DND-41 (cell line): Measurements from ENCODE around the gene ABHD6.

ENCODE experiments used
- ATAC-seq: fragments of 200-7000 bp; cut with Tn5 transposase; 3 replicates; pipeline ENCODE4 v1.9.1; 2021; ENCODE audit warnings: low read depth; ENCODE audit not compliant: insufficient read depth
- DNase-seq: peaks from one replicate; pipeline ENCODE4 v3.0.0-alpha.2; 2020
- H2AFZ ChIP-seq: 2 replicates; pipeline ENCODE4 v1.6.0; 2012; ENCODE audit warnings: low read depth, low read length
- H3K27ac ChIP-seq: 2 replicates; pipeline ENCODE4 v1.5.1; 2012; ENCODE audit warnings: low read length, inconsistent platforms
- H3K27me3 ChIP-seq: fragments of 200-600 bp; sonication (generic); 2 replicates; pipeline ENCODE4 v1.6.0; 2012; ENCODE audit warnings: low read length, mild to moderate bottlenecking, inconsistent platforms; ENCODE audit not compliant: insufficient read depth, poor library complexity
- H3K36me3 ChIP-seq: 2 replicates; pipeline ENCODE4 v1.5.1; 2012; ENCODE audit warnings: low read length, inconsistent platforms; ENCODE audit not compliant: insufficient read depth
- H3K4me1 ChIP-seq: 2 replicates; pipeline ENCODE4 v1.5.1; 2012; ENCODE audit warnings: mild to moderate bottlenecking, low read length; ENCODE audit not compliant: insufficient read depth
- H3K4me2 ChIP-seq: 2 replicates; pipeline ENCODE4 v1.6.0; 2012; ENCODE audit warnings: mild to moderate bottlenecking, moderate library complexity, low read length, inconsistent platforms; ENCODE audit not compliant: insufficient read depth
- H3K4me3 ChIP-seq, 2 experiments: fragments of 200-600 bp in 1 of 2; shearing (Covaris generic) in 1 of 2; 2 replicates each; pipeline ENCODE4 v1.5.1; 2012 to 2016; ENCODE audit warnings: inconsistent platforms in 2 of 2, low read length in 2 of 2, mild to moderate bottlenecking in 2 of 2, low read depth in 1 of 2, moderate library complexity in 1 of 2
- H3K79me2 ChIP-seq: 2 replicates; pipeline ENCODE4 v1.6.0; 2012; ENCODE audit warnings: low read length, inconsistent platforms; ENCODE audit not compliant: insufficient read depth
- H3K9ac ChIP-seq: 2 replicates; pipeline ENCODE4 v1.6.0; 2012; ENCODE audit warnings: low read depth, mild to moderate bottlenecking, inconsistent platforms, low read length, moderate library complexity
- H3K9me3 ChIP-seq: 2 replicates; pipeline ENCODE4 v1.5.1; 2012; ENCODE audit warnings: low read length, moderate library complexity, mild to moderate bottlenecking, inconsistent platforms; ENCODE audit not compliant: insufficient read depth, severe bottlenecking
- H4K20me1 ChIP-seq: 2 replicates; pipeline ENCODE4 v1.6.0; 2012; ENCODE audit warnings: low read length; ENCODE audit not compliant: insufficient read depth
- CTCF ChIP-seq: IDR thresholded peaks from 2 replicates; pipeline ENCODE4 v1.5.1; 2012; ENCODE audit warnings: borderline replicate concordance, low read length, moderate library complexity, mild to moderate bottlenecking; ENCODE audit not compliant: poor library complexity, severe bottlenecking; ENCODE audit errors: extremely low read depth
- EZH2 ChIP-seq: IDR thresholded peaks from 3 replicates; pipeline ENCODE4 v1.6.1; 2012; ENCODE audit warnings: borderline replicate concordance, low read depth, mild to moderate bottlenecking, moderate library complexity, low read length, inconsistent platforms; ENCODE audit not compliant: severe bottlenecking

The ABHD6 gene

GRCh38 chr3:58236527-58237237, 910 bp upstream of the ABHD6 start:
- Histone ChIP-seq H3K9me3 (no peaks in the 10 kb centered on the region), H3K27ac (peak overlapping the region; percentile 11; the same call in 1 of the 2 replicates), H2AFZ (peak overlapping the region; percentile 85), H3K27me3 (peaks cover 30% of the 10 kb centered on the region), H4K20me1 (peaks cover 7% of the 10 kb centered on the region; the same call in 1 of the 2 replicates), H3K9ac (peak overlapping the region; percentile 64), H3K4me3 (peak overlapping the region; percentile 18 to 86; a peak in 3 of 4 replicates), H3K4me1 (peaks cover 19% of the 10 kb centered on the region), H3K4me2 (peak overlapping the region; percentile 91), H3K36me3 (no peaks in the 10 kb centered on the region), H3K79me2 (no peaks in the 10 kb centered on the region)
- TF ChIP-seq CTCF, result no peak
- no peak for TF ChIP-seq EZH2
- ATAC-seq (no peak), DNase-seq (no peak)

GRCh38 chr3:58237941-58238681, 519 bp downstream of the ABHD6 start:
- peak overlapping the region; percentile 85 for H2AFZ ChIP-seq
- H3K36me3 ChIP-seq, result no peaks in the 10 kb centered on the region
- ATAC-seq (peak; percentile 58), DNase-seq (peak; percentile 50)
- peak overlapping the region; percentile 91 for H3K4me2 ChIP-seq
- peak overlapping the region; percentile 64 for H3K9ac ChIP-seq
- TF ChIP-seq EZH2 (peak; percentile 81), CTCF (no peak)
- H3K79me2 ChIP-seq, result no peaks in the 10 kb centered on the region
- peaks cover 11% of the 10 kb centered on the region; the same call in 1 of the 2 replicates for H4K20me1 ChIP-seq
- no peak overlapping the region; the same call in 1 of the 2 replicates for H3K27ac ChIP-seq
- peaks cover 19% of the 10 kb centered on the region for H3K4me1 ChIP-seq
- H3K4me3 ChIP-seq, result peak overlapping the region; percentile 50 to 86; a peak in 3 of 4 replicates
- H3K27me3 ChIP-seq, result peaks cover 22% of the 10 kb centered on the region
- no peaks in the 10 kb centered on the region for H3K9me3 ChIP-seq

- Histone ChIP-seq H3K9me3 (no peaks in the 10 kb centered on the region), H3K36me3 (no peaks in the 10 kb centered on the region), H3K27ac (no peak overlapping the region), H3K4me2 (peak overlapping the region; percentile 91), H3K79me2 (no peaks in the 10 kb centered on the region), H4K20me1 (peaks cover 11% of the 10 kb centered on the region; the same call in 1 of the 2 replicates), H3K9ac (no peak overlapping the region), H3K4me3 (peak overlapping the region in 1 of 2 experiments; percentile 86; a peak in 2 of 4 replicates), H3K4me1 (peaks cover 19% of the 10 kb centered on the region), H2AFZ (peak overlapping the region; percentile 85; the same call in 1 of the 2 replicates), H3K27me3 (peaks cover 21% of the 10 kb centered on the region)
- DNase-seq (no peak), ATAC-seq (no peak)
- no peak for TF ChIP-seq CTCF
- no peak for TF ChIP-seq EZH2
Measured at GRCh38 chr3:58238830-58239229, 1.2 kb downstream of the ABHD6 start.
